DOHH2 (cell line): ENCODE data around the gene PLEKHG4B.

Experiments used
- H3F3A ChIP-seq: fragments of 200-600 bp; sonication (generic), shearing (Covaris generic); 2 replicates; pipeline ENCODE4 v1.6.0; 2016; ENCODE audit warnings: antibody characterized with exemption, mild to moderate bottlenecking; ENCODE audit not compliant: control insufficient read depth, insufficient read depth
- H3K27ac ChIP-seq: fragments of 200-600 bp; sonication (generic); 2 replicates; pipeline ENCODE4 v1.5.1; 2014; ENCODE audit warnings: low read depth, mild to moderate bottlenecking, low read length, moderate library complexity
- H3K27me3 ChIP-seq: fragments of 200-600 bp; sonication (generic); 2 replicates; pipeline ENCODE4 v1.6.1; 2014; ENCODE audit warnings: mild to moderate bottlenecking, low read length, mixed read lengths; ENCODE audit not compliant: control insufficient read depth
- H3K36me3 ChIP-seq: fragments of 200-600 bp; sonication (generic); 2 replicates; pipeline ENCODE4 v1.6.1; 2014; ENCODE audit warnings: mild to moderate bottlenecking, low read length, moderate library complexity, mixed read lengths; ENCODE audit not compliant: control insufficient read depth
- H3K4me1 ChIP-seq: fragments of 200-600 bp; sonication (generic); 2 replicates; pipeline ENCODE4 v1.6.1; 2014; ENCODE audit warnings: mild to moderate bottlenecking, low read length, mixed read lengths; ENCODE audit not compliant: control insufficient read depth
- H3K4me2 ChIP-seq: fragments of 200-600 bp; sonication (generic); 2 replicates; pipeline ENCODE4 v1.6.0; 2014; ENCODE audit warnings: mild to moderate bottlenecking, low read length, moderate library complexity
- H3K4me3 ChIP-seq: fragments of 200-600 bp; sonication (generic); 2 replicates; pipeline ENCODE4 v1.5.1; 2014; ENCODE audit warnings: mild to moderate bottlenecking, low read length, mixed read lengths
- H3K79me2 ChIP-seq: fragments of 200-600 bp; sonication (generic); 2 replicates; pipeline ENCODE4 v1.6.1; 2014; ENCODE audit warnings: mild to moderate bottlenecking, low read length, mixed read lengths; ENCODE audit not compliant: control insufficient read depth
- H3K9me2 ChIP-seq: fragments of 200-600 bp; sonication (generic); replicated peaks from 2 replicates; pipeline ENCODE4 v1.6.1; 2014; ENCODE audit warnings: mild to moderate bottlenecking, low read length, mixed read lengths; ENCODE audit not compliant: control insufficient read depth
- H3K9me3 ChIP-seq: fragments of 200-600 bp; sonication (generic); 2 replicates; pipeline ENCODE4 v1.6.1; 2014; ENCODE audit warnings: antibody characterized with exemption, low read length, mixed read lengths; ENCODE audit not compliant: control insufficient read depth, insufficient read depth
- H4K20me1 ChIP-seq: fragments of 200-600 bp; sonication (generic); 2 replicates; pipeline ENCODE4 v1.6.0; 2014; ENCODE audit warnings: low read depth, mild to moderate bottlenecking, antibody characterized with exemption, low read length, moderate library complexity; ENCODE audit not compliant: control insufficient read depth, insufficient read depth
- CTCF ChIP-seq: fragments of 200-600 bp; sonication (generic); IDR thresholded peaks from one replicate; pipeline ENCODE4 v1.5.1; 2014; ENCODE audit warnings: antibody characterized with exemption, mild to moderate bottlenecking, low read depth, low read length; ENCODE audit not compliant: poor library complexity, severe bottlenecking
- EZH2phosphoT487 ChIP-seq: fragments of 200-600 bp; sonication (generic); IDR thresholded peaks from 2 replicates; pipeline ENCODE4 v1.6.1; 2017; ENCODE audit warnings: borderline replicate concordance, mild to moderate bottlenecking, antibody characterized with exemption, low read length, moderate library complexity, mixed read lengths

Gene PLEKHG4B

GRCh38 chr5:126806-127205 lies 34.8 kb downstream of the PLEKHG4B start:
- H3K27me3 ChIP-seq: no peaks in the 10 kb centered on the region; the same call in 1 of the 2 replicates
- no peak overlapping the region for H3K4me2 ChIP-seq
- no peak overlapping the region for H3K27ac ChIP-seq
- TF ChIP-seq EZH2phosphoT487: no peak
- no peak for TF ChIP-seq CTCF
- H3K9me2 ChIP-seq: no peaks in the 10 kb centered on the region
- peaks cover 5% of the 10 kb centered on the region; the same call in 1 of the 2 replicates for H3K9me3 ChIP-seq
- H3K36me3 ChIP-seq: no peaks in the 10 kb centered on the region
- H4K20me1 ChIP-seq: no peaks in the 10 kb centered on the region
- H3K4me1 ChIP-seq: no peaks in the 10 kb centered on the region
- H3F3A ChIP-seq: no peaks in the 10 kb centered on the region
- H3K79me2 ChIP-seq: no peaks in the 10 kb centered on the region
- no peak overlapping the region for H3K4me3 ChIP-seq

DNA sequence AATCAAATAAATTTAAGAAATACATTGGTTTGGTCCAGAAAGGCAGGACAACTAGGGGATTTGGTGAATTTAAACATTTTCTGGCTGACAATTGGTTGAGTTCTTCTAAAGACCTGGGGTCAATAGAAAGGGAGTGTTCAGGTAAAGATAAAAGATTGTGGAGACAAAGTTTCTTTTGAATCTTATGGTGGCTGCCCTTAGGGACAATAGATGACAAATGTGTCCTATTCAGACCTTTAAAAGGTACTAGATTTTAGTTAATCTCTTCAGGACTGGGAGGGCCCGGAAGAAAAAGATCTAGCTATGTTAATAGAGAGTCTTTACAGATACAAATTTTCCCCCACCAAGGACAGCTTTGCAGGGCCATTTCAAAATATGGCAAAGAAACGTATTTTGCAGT lies 35.9 kb downstream of the PLEKHG4B start:
- H3F3A ChIP-seq: no peaks in the 10 kb centered on the region
- no peaks in the 10 kb centered on the region; the same call in 1 of the 2 replicates for H3K27me3 ChIP-seq
- H3K9me2 ChIP-seq: no peaks in the 10 kb centered on the region
- no peaks in the 10 kb centered on the region for H3K4me1 ChIP-seq
- H3K36me3 ChIP-seq: no peaks in the 10 kb centered on the region
- H3K27ac ChIP-seq: no peak overlapping the region
- no peaks in the 10 kb centered on the region for H3K79me2 ChIP-seq
- H4K20me1 ChIP-seq: no peaks in the 10 kb centered on the region
- TF ChIP-seq CTCF (no peak), EZH2phosphoT487 (no peak)
- H3K9me3 ChIP-seq: peaks cover 5% of the 10 kb centered on the region; the same call in 1 of the 2 replicates
- H3K4me2 ChIP-seq: no peak overlapping the region
- no peak overlapping the region for H3K4me3 ChIP-seq

DNA sequence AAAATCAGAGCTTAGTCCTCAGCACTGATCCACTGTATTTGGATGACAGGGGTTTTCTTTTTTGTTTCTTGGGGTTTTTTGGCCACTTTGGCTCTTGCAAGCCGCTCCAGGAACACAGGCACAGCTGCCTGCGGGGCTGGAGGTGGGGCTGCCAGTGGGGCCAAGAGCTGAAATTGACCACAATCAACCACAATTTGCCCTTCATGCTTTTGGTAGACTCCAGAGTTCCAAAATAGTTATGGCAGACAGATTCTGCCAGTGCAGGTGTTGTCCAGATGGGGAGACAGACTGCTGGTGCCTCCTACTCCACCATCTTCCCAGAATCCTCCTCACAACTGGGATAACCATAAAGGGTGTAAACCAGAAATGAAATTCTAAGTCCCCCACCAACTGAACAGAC lies 36.5 kb downstream of the PLEKHG4B start:
- H3K79me2 ChIP-seq: no peaks in the 10 kb centered on the region
- H3K27ac ChIP-seq: no peak overlapping the region
- H3K9me2 ChIP-seq: no peaks in the 10 kb centered on the region
- no peaks in the 10 kb centered on the region for H3K36me3 ChIP-seq
- H3K9me3 ChIP-seq: peaks cover 5% of the 10 kb centered on the region; the same call in 1 of the 2 replicates
- no peaks in the 10 kb centered on the region; the same call in 1 of the 2 replicates for H3K27me3 ChIP-seq
- H3K4me2 ChIP-seq: no peak overlapping the region
- H3K4me1 ChIP-seq: no peaks in the 10 kb centered on the region
- H4K20me1 ChIP-seq: no peaks in the 10 kb centered on the region
- H3K4me3 ChIP-seq: no peak overlapping the region
- H3F3A ChIP-seq: no peaks in the 10 kb centered on the region
- TF ChIP-seq EZH2phosphoT487 (no peak), CTCF (no peak)
